DOHH2 (cell line): Measurements from ENCODE around the gene SMIM44.

ENCODE experiments used
- H3F3A ChIP-seq: fragments of 200-600 bp; sonication (generic), shearing (Covaris generic); 2 replicates; pipeline ENCODE4 v1.6.0; 2016; ENCODE audit warnings: antibody characterized with exemption, mild to moderate bottlenecking; ENCODE audit not compliant: control insufficient read depth, insufficient read depth
- H3K27ac ChIP-seq: fragments of 200-600 bp; sonication (generic); 2 replicates; pipeline ENCODE4 v1.5.1; 2014; ENCODE audit warnings: low read depth, mild to moderate bottlenecking, low read length, moderate library complexity
- H3K27me3 ChIP-seq: fragments of 200-600 bp; sonication (generic); 2 replicates; pipeline ENCODE4 v1.6.1; 2014; ENCODE audit warnings: mild to moderate bottlenecking, low read length, mixed read lengths; ENCODE audit not compliant: control insufficient read depth
- H3K36me3 ChIP-seq: fragments of 200-600 bp; sonication (generic); 2 replicates; pipeline ENCODE4 v1.6.1; 2014; ENCODE audit warnings: mild to moderate bottlenecking, low read length, moderate library complexity, mixed read lengths; ENCODE audit not compliant: control insufficient read depth
- H3K4me1 ChIP-seq: fragments of 200-600 bp; sonication (generic); 2 replicates; pipeline ENCODE4 v1.6.1; 2014; ENCODE audit warnings: mild to moderate bottlenecking, low read length, mixed read lengths; ENCODE audit not compliant: control insufficient read depth
- H3K4me2 ChIP-seq: fragments of 200-600 bp; sonication (generic); 2 replicates; pipeline ENCODE4 v1.6.0; 2014; ENCODE audit warnings: mild to moderate bottlenecking, low read length, moderate library complexity
- H3K4me3 ChIP-seq: fragments of 200-600 bp; sonication (generic); 2 replicates; pipeline ENCODE4 v1.5.1; 2014; ENCODE audit warnings: mild to moderate bottlenecking, low read length, mixed read lengths
- H3K79me2 ChIP-seq: fragments of 200-600 bp; sonication (generic); 2 replicates; pipeline ENCODE4 v1.6.1; 2014; ENCODE audit warnings: mild to moderate bottlenecking, low read length, mixed read lengths; ENCODE audit not compliant: control insufficient read depth
- H3K9me2 ChIP-seq: fragments of 200-600 bp; sonication (generic); replicated peaks from 2 replicates; pipeline ENCODE4 v1.6.1; 2014; ENCODE audit warnings: mild to moderate bottlenecking, low read length, mixed read lengths; ENCODE audit not compliant: control insufficient read depth
- H3K9me3 ChIP-seq: fragments of 200-600 bp; sonication (generic); 2 replicates; pipeline ENCODE4 v1.6.1; 2014; ENCODE audit warnings: antibody characterized with exemption, low read length, mixed read lengths; ENCODE audit not compliant: control insufficient read depth, insufficient read depth
- H4K20me1 ChIP-seq: fragments of 200-600 bp; sonication (generic); 2 replicates; pipeline ENCODE4 v1.6.0; 2014; ENCODE audit warnings: low read depth, mild to moderate bottlenecking, antibody characterized with exemption, low read length, moderate library complexity; ENCODE audit not compliant: control insufficient read depth, insufficient read depth
- EZH2phosphoT487 ChIP-seq: fragments of 200-600 bp; sonication (generic); IDR thresholded peaks from 2 replicates; pipeline ENCODE4 v1.6.1; 2017; ENCODE audit warnings: borderline replicate concordance, mild to moderate bottlenecking, antibody characterized with exemption, low read length, moderate library complexity, mixed read lengths
- TF ChIP-seq, protein P1 (sequence below): fragments of 200-600 bp; sonication (generic); IDR thresholded peaks from one replicate; pipeline ENCODE4 v1.5.1; 2014; ENCODE audit warnings: antibody characterized with exemption, mild to moderate bottlenecking, low read depth, low read length; ENCODE audit not compliant: poor library complexity, severe bottlenecking

Gene SMIM44

DNA sequence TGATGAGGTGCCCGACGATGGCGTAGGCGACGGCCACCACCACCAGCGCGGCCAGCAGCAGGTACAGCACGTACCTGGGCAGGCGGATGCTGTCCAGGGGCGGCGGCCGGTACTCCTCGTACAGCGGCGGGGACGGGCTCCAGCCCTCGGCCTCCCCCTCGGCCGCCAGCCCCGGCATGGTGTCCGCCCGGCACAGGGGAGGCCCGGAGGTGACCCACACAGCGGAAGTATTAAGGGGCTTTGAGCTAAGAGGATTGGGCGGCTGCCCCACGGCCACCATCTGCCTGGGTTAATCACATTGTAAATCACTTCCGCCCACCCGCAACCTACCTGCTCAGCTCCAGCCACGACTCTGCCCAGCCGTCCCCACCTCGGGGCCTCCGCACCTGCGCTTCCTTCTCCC lies at the start of gene SMIM44:
Gene SMIM44, minus strand, starts transcription at position 216 of the 403 bp plus-strand sequence. Its CDS starts 38 bp downstream, at position 178.
- Histone ChIP-seq H3K4me2 (peak within 1 kb of the TSS; percentile 61), H3K9me2 (no peaks in the 10 kb centered on the region), H4K20me1 (no peaks in the 10 kb centered on the region), H3K4me1 (peaks cover 42% of the 10 kb centered on the region), H3K27ac (no peak within 1 kb of the TSS), H3F3A (peaks cover 12% of the 10 kb centered on the region), H3K9me3 (no peaks in the 10 kb centered on the region), H3K4me3 (no peak within 1 kb of the TSS), H3K27me3 (no peaks in the 10 kb centered on the region), H3K36me3 (no peaks in the 10 kb centered on the region), H3K79me2 (no peaks in the 10 kb centered on the region)
- TF ChIP-seq EZH2phosphoT487, result no peak
- TF ChIP-seq, protein P1, sequence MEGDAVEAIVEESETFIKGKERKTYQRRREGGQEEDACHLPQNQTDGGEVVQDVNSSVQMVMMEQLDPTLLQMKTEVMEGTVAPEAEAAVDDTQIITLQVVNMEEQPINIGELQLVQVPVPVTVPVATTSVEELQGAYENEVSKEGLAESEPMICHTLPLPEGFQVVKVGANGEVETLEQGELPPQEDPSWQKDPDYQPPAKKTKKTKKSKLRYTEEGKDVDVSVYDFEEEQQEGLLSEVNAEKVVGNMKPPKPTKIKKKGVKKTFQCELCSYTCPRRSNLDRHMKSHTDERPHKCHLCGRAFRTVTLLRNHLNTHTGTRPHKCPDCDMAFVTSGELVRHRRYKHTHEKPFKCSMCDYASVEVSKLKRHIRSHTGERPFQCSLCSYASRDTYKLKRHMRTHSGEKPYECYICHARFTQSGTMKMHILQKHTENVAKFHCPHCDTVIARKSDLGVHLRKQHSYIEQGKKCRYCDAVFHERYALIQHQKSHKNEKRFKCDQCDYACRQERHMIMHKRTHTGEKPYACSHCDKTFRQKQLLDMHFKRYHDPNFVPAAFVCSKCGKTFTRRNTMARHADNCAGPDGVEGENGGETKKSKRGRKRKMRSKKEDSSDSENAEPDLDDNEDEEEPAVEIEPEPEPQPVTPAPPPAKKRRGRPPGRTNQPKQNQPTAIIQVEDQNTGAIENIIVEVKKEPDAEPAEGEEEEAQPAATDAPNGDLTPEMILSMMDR, result no peak

GRCh38 chr19:3533033-3533432 lies 49.8 kb upstream of the SMIM44 start:
- TF ChIP-seq EZH2phosphoT487, result no peak
- TF ChIP-seq, protein P1, result no peak
- no peak overlapping the region for H3K4me3 ChIP-seq
- H3K9me2 ChIP-seq, result no peaks in the 10 kb centered on the region
- no peaks in the 10 kb centered on the region for H3K9me3 ChIP-seq
- peaks cover 44% of the 10 kb centered on the region for H3K36me3 ChIP-seq
- no peaks in the 10 kb centered on the region for H3K4me1 ChIP-seq
- no peaks in the 10 kb centered on the region for H3F3A ChIP-seq
- H3K27me3 ChIP-seq, result no peaks in the 10 kb centered on the region
- no peaks in the 10 kb centered on the region for H4K20me1 ChIP-seq
- no peak overlapping the region for H3K27ac ChIP-seq
- H3K4me2 ChIP-seq, result no peak overlapping the region
- H3K79me2 ChIP-seq, result no peaks in the 10 kb centered on the region

DNA sequence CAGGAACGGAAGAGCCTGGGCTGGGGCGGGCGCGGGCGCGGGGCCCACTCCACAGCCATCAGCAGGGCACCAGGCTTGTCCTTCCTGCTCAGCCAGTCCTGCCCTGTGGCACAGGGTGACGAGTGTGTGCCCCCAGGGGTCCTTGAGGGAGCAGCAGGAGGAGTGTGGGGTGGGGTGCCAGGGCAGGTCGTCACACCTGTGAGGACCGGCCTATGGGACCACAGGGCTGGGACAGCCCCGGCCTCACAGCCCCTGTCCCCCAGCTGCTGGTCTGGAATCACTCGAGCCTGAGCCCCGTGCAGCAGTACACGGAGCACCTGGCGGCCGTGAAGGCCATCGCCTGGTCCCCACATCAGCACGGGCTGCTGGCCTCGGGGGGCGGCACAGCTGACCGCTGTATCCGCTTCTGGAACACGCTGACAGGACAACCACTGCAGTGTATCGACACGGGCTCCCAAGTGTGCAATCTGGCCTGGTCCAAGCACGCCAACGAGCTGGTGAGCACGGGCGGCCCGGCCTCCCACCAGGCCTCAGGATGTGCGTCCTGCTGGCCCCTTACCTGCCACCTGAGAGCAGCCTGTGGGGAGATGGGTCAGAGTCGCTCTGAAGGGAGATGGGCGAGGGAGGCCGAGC lies 49.0 kb upstream of the SMIM44 start:
- no peaks in the 10 kb centered on the region for H3K9me2 ChIP-seq
- no peaks in the 10 kb centered on the region for H3K4me1 ChIP-seq
- TF ChIP-seq, protein P1, result no peak
- no peak for TF ChIP-seq EZH2phosphoT487
- no peaks in the 10 kb centered on the region for H4K20me1 ChIP-seq
- H3K9me3 ChIP-seq, result no peaks in the 10 kb centered on the region
- peaks cover 47% of the 10 kb centered on the region for H3K36me3 ChIP-seq
- H3K79me2 ChIP-seq, result no peaks in the 10 kb centered on the region
- H3K27me3 ChIP-seq, result no peaks in the 10 kb centered on the region
- H3K4me3 ChIP-seq, result no peak overlapping the region
- no peak overlapping the region for H3K4me2 ChIP-seq
- no peaks in the 10 kb centered on the region for H3F3A ChIP-seq
- H3K27ac ChIP-seq, result no peak overlapping the region
